Neural progenitor cell (in vitro differentiated cells): ENCODE measurements around the gene UNC5B. TPM values are rescaled to one million over a fixed set of nuclear protein-coding genes. Genes with fewer than 3 reads are reported as not detected.

ENCODE experiments used
- DNase-seq: peaks from one replicate; pipeline ENCODE4 v3.0.0-alpha.2; 2016; ENCODE audit warnings: low spot score
- H2AFZ ChIP-seq: fragments of 200-600 bp; sonication (generic); replicated peaks from 2 replicates; pipeline ENCODE4 v1.6.1; 2016; ENCODE audit warnings: antibody characterized with exemption
- H3F3A ChIP-seq: fragments of 200-600 bp; sonication (generic); 2 replicates; pipeline ENCODE4 v1.6.1; 2016; ENCODE audit warnings: antibody characterized with exemption, low read depth
- H3K27ac ChIP-seq: fragments of 200-600 bp; sonication (generic); 2 replicates; pipeline ENCODE4 v1.5.1; 2016; ENCODE audit warnings: mild to moderate bottlenecking
- H3K27me3 ChIP-seq: fragments of 200-600 bp; sonication (generic); 2 replicates; pipeline ENCODE4 v1.6.1; 2016; ENCODE audit warnings: mild to moderate bottlenecking, moderate library complexity
- H3K36me3 ChIP-seq: fragments of 200-600 bp; sonication (generic); 2 replicates; pipeline ENCODE4 v1.5.1; 2016
- H3K4me1 ChIP-seq: fragments of 200-600 bp; sonication (generic); 2 replicates; pipeline ENCODE4 v1.6.1; 2016; ENCODE audit warnings: mixed run types
- H3K4me2 ChIP-seq: fragments of 200-600 bp; sonication (generic); 2 replicates; pipeline ENCODE4 v1.6.1; 2016
- H3K4me3 ChIP-seq: fragments of 200-600 bp; sonication (generic); 2 replicates; pipeline ENCODE4 v1.5.1; 2016
- H3K79me2 ChIP-seq: fragments of 200-600 bp; sonication (generic); 2 replicates; pipeline ENCODE4 v1.6.1; 2016; ENCODE audit warnings: low read depth
- H3K9ac ChIP-seq: fragments of 200-600 bp; sonication (generic); 2 replicates; pipeline ENCODE4 v1.6.1; 2016
- H3K9me3 ChIP-seq: fragments of 200-600 bp; sonication (generic); 2 replicates; pipeline ENCODE4 v1.5.1; 2016; ENCODE audit warnings: low read depth
- H4K20me1 ChIP-seq: fragments of 200-600 bp; sonication (generic); 2 replicates; pipeline ENCODE4 v1.6.1; 2016; ENCODE audit warnings: low read depth
- H3K27ac Mint-ChIP-seq: 3 replicates; pipeline ENCODE4 v1.8.0; 2021; ENCODE audit warnings: mixed read lengths
- H3K27me3 Mint-ChIP-seq: 2 replicates; pipeline ENCODE4 v1.8.0; 2022; ENCODE audit warnings: low read depth, mild to moderate bottlenecking, inconsistent platforms, moderate library complexity, mixed read lengths; ENCODE audit not compliant: insufficient read depth
- H3K36me3 Mint-ChIP-seq: 3 replicates; pipeline ENCODE4 v1.8.0; 2021; ENCODE audit warnings: mixed read lengths
- H3K4me1 Mint-ChIP-seq: 3 replicates; pipeline ENCODE4 v1.8.0; 2021; ENCODE audit warnings: mixed read lengths
- H3K4me3 Mint-ChIP-seq: 3 replicates; pipeline ENCODE4 v1.8.0; 2021; ENCODE audit warnings: mild to moderate bottlenecking, moderate library complexity, mixed read lengths
- H3K9me3 Mint-ChIP-seq: 3 replicates; pipeline ENCODE4 v1.8.0; 2020; ENCODE audit warnings: mixed read lengths
- CTCF ChIP-seq: fragments of 200-600 bp; sonication (generic); IDR thresholded peaks from 2 replicates; pipeline ENCODE4 v1.5.1; 2017; ENCODE audit warnings: antibody characterized with exemption, mild to moderate bottlenecking
- EZH2 ChIP-seq: fragments of 200-600 bp; sonication (generic); IDR thresholded peaks from 2 replicates; pipeline ENCODE4 v1.6.1; 2017; ENCODE audit warnings: antibody characterized with exemption, mild to moderate bottlenecking, moderate library complexity
- EZH2phosphoT487 ChIP-seq: fragments of 200-600 bp; sonication (generic); IDR thresholded peaks from 2 replicates; pipeline ENCODE4 v1.6.1; 2017; ENCODE audit warnings: antibody characterized with exemption
- total RNA-seq: library from RNA; depleted of rRNA; stranded (reverse); fragments of >200 nt; gene quantifications from 2 replicates; pipeline ENCODE4 v1.2.3, GENCODE V29; 2015; ENCODE audit warnings: low replicate concordance

UNC5B gene
- total RNA-seq, 1 donor from 2014 or later: 3.3 TPM

GRCh38 chr10:71193516-71193915, 18.9 kb upstream of the UNC5B start:
- Histone ChIP-seq H3K27me3 (no peaks in the 10 kb centered on the region), H3K36me3 (no peaks in the 10 kb centered on the region), H2AFZ (no peak overlapping the region), H4K20me1 (no peaks in the 10 kb centered on the region), H3K9ac (no peak overlapping the region), H3K4me1 (no peaks in the 10 kb centered on the region), H3F3A (no peaks in the 10 kb centered on the region), H3K4me2 (no peak overlapping the region), H3K27ac (no peak overlapping the region), H3K9me3 (peaks cover 9% of the 10 kb centered on the region), H3K4me3 (no peak overlapping the region), H3K79me2 (no peaks in the 10 kb centered on the region)
- Mint-ChIP-seq H3K27ac (no peak overlapping the region), H3K36me3 (no peaks in the 10 kb centered on the region), H3K4me1 (peaks cover 6% of the 10 kb centered on the region), H3K27me3 (peaks cover 6% of the 10 kb centered on the region), H3K4me3 (no peak overlapping the region), H3K9me3 (peaks cover 15% of the 10 kb centered on the region)
- no peak for DNase-seq
- TF ChIP-seq EZH2: no peak
- TF ChIP-seq CTCF: no peak
- no peak for TF ChIP-seq EZH2phosphoT487

GRCh38 chr10:71197955-71198354, 14.4 kb upstream of the UNC5B start:
- Histone ChIP-seq H3K4me1 (no peaks in the 10 kb centered on the region), H3K9ac (no peak overlapping the region), H3K4me3 (no peak overlapping the region), H3K9me3 (peaks cover 9% of the 10 kb centered on the region), H3K27ac (no peak overlapping the region), H3F3A (no peaks in the 10 kb centered on the region), H3K36me3 (no peaks in the 10 kb centered on the region), H3K79me2 (no peaks in the 10 kb centered on the region), H3K27me3 (no peaks in the 10 kb centered on the region), H3K4me2 (no peak overlapping the region), H4K20me1 (no peaks in the 10 kb centered on the region), H2AFZ (no peak overlapping the region)
- Mint-ChIP-seq H3K27ac (no peak overlapping the region), H3K4me1 (no peaks in the 10 kb centered on the region), H3K27me3 (peaks cover 5% of the 10 kb centered on the region), H3K9me3 (peaks cover 20% of the 10 kb centered on the region), H3K4me3 (no peak overlapping the region), H3K36me3 (no peaks in the 10 kb centered on the region)
- DNase-seq: no peak
- TF ChIP-seq EZH2phosphoT487 (no peak), EZH2 (no peak), CTCF (no peak)

GRCh38 chr10:71201849-71202248, 10.5 kb upstream of the UNC5B start:
- H3K4me1 ChIP-seq: peaks cover 13% of the 10 kb centered on the region
- H4K20me1 ChIP-seq: no peaks in the 10 kb centered on the region
- peaks cover 10% of the 10 kb centered on the region for H3K27me3 Mint-ChIP-seq
- no peak overlapping the region for H3K4me3 Mint-ChIP-seq
- no peak overlapping the region for H3K4me3 ChIP-seq
- no peaks in the 10 kb centered on the region for H3F3A ChIP-seq
- H3K9me3 Mint-ChIP-seq: peaks cover 19% of the 10 kb centered on the region
- H3K36me3 ChIP-seq: no peaks in the 10 kb centered on the region
- no peak for TF ChIP-seq EZH2
- no peak for TF ChIP-seq CTCF
- no peak for TF ChIP-seq EZH2phosphoT487
- no peak overlapping the region for H3K9ac ChIP-seq
- no peaks in the 10 kb centered on the region for H3K27me3 ChIP-seq
- H3K36me3 Mint-ChIP-seq: no peaks in the 10 kb centered on the region
- H3K27ac Mint-ChIP-seq: no peak overlapping the region
- H3K27ac ChIP-seq: no peak overlapping the region
- no peak overlapping the region for H3K4me2 ChIP-seq
- no peaks in the 10 kb centered on the region for H3K4me1 Mint-ChIP-seq
- H3K79me2 ChIP-seq: no peaks in the 10 kb centered on the region
- H2AFZ ChIP-seq: no peak overlapping the region
- DNase-seq: no peak
- peaks cover 9% of the 10 kb centered on the region for H3K9me3 ChIP-seq

- TF ChIP-seq EZH2 (no peak), CTCF (no peak), EZH2phosphoT487 (no peak)
- H3K27ac ChIP-seq: no peak overlapping the region
- H3K36me3 ChIP-seq: no peaks in the 10 kb centered on the region
- no peak overlapping the region for H2AFZ ChIP-seq
- no peak overlapping the region for H3K4me2 ChIP-seq
- H3K4me1 ChIP-seq: peaks cover 13% of the 10 kb centered on the region
- no peak for DNase-seq
- H4K20me1 ChIP-seq: no peaks in the 10 kb centered on the region
- no peak overlapping the region for H3K4me3 ChIP-seq
- H3K4me1 Mint-ChIP-seq: no peaks in the 10 kb centered on the region
- H3K36me3 Mint-ChIP-seq: no peaks in the 10 kb centered on the region
- peaks cover 14% of the 10 kb centered on the region for H3K9me3 Mint-ChIP-seq
- H3K27ac Mint-ChIP-seq: no peak overlapping the region
- no peaks in the 10 kb centered on the region for H3K27me3 ChIP-seq
- H3K9me3 ChIP-seq: peaks cover 8% of the 10 kb centered on the region
- peaks cover 10% of the 10 kb centered on the region for H3K27me3 Mint-ChIP-seq
- no peaks in the 10 kb centered on the region for H3F3A ChIP-seq
- no peak overlapping the region for H3K9ac ChIP-seq
- no peaks in the 10 kb centered on the region for H3K79me2 ChIP-seq
- H3K4me3 Mint-ChIP-seq: no peak overlapping the region
These were observed 10.1 kb upstream of the UNC5B start for GRCh38 chr10:71202314-71202713.
